ENCODE measurements around the gene CRAT.
A peak's percentile ranks its signal among the peaks of the same experiment; 100 is the strongest.
"Not testable (repeated sequence)": the region's sequence is repeated elsewhere in the genome, so short reads cannot be mapped to it uniquely, and the experiment has no call there.

CRAT gene

GRCh38 chr9:129137292-129138143 lies 26.9 kb upstream of the CRAT start:
- no peak for DNase-seq (ENCODE audit: extremely low read depth, low read depth)

GRCh38 chr9:129136446-129137035 lies 25.9 kb upstream of the CRAT start:
- no peak for TF ChIP-seq CTCF (IDR thresholded peaks at IDR 0.05; ENCODE audit: low read depth, low read length)
- DNase-seq (ENCODE audit: extremely low read depth, low read depth), result no peak

More at GRCh38 chr9:129137292-129138143, 26.9 kb upstream of the CRAT start:
- no peak for TF ChIP-seq CTCF (IDR thresholded peaks at IDR 0.05; ENCODE audit: low read depth, low read length)

- DNase-seq (ENCODE audit: extremely low read depth, low read depth), result no peak
- no peak for TF ChIP-seq CTCF (IDR thresholded peaks at IDR 0.05; ENCODE audit: low read depth, low read length)
Observed at GRCh38 chr9:129135476-129135875, 24.9 kb upstream of the CRAT start.

- TF ChIP-seq CTCF (IDR thresholded peaks at IDR 0.05; ENCODE audit: low read depth, low read length), result no peak
- DNase-seq (ENCODE audit: extremely low read depth, low read depth), result no peak
Observed at GRCh38 chr9:129133082-129133481, 22.5 kb upstream of the CRAT start.

- no peak for DNase-seq (ENCODE audit: extremely low read depth, low read depth)
- peak; percentile 99 for TF ChIP-seq CTCF (IDR thresholded peaks at IDR 0.05; ENCODE audit: low read depth, low read length)
Observed at GRCh38 chr9:129131300-129132145, 20.9 kb upstream of the CRAT start.

- no peak for DNase-seq (ENCODE audit: extremely low read depth, low read depth)
- TF ChIP-seq CTCF (IDR thresholded peaks at IDR 0.05; ENCODE audit: low read depth, low read length), result no peak
Observed at GRCh38 chr9:129130791-129131190, 20.2 kb upstream of the CRAT start.

GRCh38 chr9:129130271-129130670 lies 19.7 kb upstream of the CRAT start:
- not testable (repeated sequence) for DNase-seq (ENCODE audit: extremely low read depth, low read depth)

Measured in AG09319 (cell line).